NCI-H2029 (cell line): ENCODE measurements around the gene TAPBPL.
"Not testable (repeated sequence)": the region's sequence is repeated elsewhere in the genome, so short reads cannot be mapped to it uniquely, and the experiment has no call there.

Experiments
- DNase-seq: peaks from one replicate; lab custom pipeline; 2025; lab: John Stamatoyannopoulos, UW

The TAPBPL gene

GRCh38 chr12:6490673-6491072, 38.8 kb downstream of the TAPBPL start:
- DNase-seq: not testable (repeated sequence)

GRCh38 chr12:6492838-6493496, 41.1 kb downstream of the TAPBPL start, which contains the start of gene MRPL51:
MRPL51 (minus strand) TSS chr12:6493262; CDS start chr12:6493136, 126 bp downstream.
- peak; percentile 95 for DNase-seq

DNA sequence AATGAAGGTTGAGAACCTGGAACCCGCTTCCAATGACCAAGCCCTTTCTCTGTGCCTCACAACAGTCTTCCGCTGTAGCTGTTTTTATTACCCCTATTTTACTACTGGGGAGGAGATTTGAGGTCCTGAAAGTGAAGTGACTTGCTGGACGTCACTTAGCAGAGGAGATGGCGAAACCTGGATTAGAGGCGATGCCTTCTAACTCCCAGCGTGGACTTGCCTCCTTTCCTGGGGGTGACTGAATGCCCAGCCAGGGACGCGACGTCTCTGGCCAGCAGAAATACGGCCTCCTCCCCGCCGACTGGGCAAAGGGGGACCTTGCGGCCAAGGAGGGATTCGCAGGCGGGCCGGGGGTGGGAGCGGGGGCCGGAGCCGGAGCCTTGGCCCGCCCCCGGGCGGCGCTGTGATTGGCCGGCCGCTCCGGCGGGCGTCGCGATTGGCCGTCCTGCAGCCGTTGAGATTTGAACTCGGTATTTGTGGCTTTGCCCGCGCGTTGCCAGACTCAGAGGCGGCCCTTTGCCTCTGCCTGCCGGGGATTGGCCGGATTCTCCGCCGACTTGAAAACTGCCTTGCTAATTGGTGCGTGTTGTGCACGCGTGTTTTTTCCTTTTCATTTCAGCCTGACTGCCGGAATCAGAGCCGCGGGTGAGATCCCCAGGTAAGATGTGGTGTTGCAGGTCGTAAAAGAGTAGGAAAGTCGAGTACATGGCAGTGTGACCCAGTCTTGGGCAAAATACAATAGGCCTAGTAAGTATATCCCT, 41.8 kb downstream of the TAPBPL start, which contains the start of gene NCAPD2:
Gene NCAPD2 (plus strand): TSS at position 606 of the 761 bp plus-strand sequence. CDS start 997 bp downstream, outside the sequence.
- DNase-seq: peak; percentile 93

DNA sequence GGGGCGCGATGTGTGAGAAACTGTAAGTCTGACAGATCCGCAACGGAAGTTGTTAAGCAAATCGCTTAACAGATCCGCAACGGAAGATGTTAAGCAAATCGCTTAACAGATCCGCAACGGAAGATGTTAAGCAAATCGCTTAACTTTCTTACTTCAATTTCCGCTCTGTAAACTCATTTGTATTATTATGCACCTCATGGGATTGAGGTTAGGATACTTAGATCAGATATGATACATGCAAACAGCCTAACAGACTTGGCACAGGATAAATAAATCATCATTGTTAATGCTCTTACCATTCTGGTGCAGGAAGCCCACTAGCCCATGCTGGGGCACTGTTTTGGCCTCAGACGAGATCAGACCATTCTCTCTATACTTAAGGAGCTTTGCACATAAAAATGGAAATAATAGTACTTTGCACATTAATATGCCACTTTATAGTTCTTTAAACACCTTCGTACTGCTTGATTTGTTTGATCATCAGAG, 42.5 kb downstream of the TAPBPL start:
- no peak for DNase-seq

DNA sequence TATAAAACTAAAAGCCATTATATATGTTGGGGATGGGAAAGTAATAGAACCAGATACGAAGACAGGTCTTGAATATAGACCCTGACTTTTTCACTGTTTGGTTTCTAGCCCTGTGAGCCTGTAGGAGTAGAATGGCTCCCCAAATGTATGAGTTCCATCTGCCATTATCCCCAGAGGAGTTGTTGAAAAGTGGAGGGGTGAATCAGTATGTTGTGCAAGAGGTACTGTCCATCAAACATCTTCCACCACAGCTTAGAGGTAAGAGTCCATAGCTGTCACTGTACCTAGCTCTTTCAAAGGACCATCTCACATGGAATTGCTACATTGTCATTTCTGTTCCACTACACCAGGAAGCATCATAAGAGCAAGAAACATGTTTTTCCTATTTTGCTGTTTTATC, 43.1 kb downstream of the TAPBPL start:
- DNase-seq: no peak

DNA sequence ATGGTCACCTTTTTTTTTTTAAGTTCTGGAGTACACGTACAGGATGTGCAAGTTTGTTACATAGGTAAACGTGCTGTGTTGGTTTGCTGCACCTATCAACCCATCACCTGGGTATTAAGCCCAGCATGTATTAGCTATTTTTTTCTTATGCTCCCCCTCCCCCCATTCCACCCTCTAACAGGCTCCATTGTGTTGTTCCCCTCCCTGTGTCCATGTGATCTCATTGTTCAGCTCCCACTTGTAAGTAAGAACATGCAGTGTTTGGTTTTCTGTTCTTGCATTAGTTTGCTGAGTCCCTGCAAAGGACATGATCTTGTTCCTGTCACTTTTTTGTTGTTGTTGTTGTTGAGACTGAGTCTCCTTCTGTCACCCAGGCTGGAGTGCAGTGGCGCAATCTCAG, 45.4 kb downstream of the TAPBPL start:
- not testable (repeated sequence) for DNase-seq

GRCh38 chr12:6500466-6500865, 48.6 kb downstream of the TAPBPL start:
- DNase-seq: no peak

DNA sequence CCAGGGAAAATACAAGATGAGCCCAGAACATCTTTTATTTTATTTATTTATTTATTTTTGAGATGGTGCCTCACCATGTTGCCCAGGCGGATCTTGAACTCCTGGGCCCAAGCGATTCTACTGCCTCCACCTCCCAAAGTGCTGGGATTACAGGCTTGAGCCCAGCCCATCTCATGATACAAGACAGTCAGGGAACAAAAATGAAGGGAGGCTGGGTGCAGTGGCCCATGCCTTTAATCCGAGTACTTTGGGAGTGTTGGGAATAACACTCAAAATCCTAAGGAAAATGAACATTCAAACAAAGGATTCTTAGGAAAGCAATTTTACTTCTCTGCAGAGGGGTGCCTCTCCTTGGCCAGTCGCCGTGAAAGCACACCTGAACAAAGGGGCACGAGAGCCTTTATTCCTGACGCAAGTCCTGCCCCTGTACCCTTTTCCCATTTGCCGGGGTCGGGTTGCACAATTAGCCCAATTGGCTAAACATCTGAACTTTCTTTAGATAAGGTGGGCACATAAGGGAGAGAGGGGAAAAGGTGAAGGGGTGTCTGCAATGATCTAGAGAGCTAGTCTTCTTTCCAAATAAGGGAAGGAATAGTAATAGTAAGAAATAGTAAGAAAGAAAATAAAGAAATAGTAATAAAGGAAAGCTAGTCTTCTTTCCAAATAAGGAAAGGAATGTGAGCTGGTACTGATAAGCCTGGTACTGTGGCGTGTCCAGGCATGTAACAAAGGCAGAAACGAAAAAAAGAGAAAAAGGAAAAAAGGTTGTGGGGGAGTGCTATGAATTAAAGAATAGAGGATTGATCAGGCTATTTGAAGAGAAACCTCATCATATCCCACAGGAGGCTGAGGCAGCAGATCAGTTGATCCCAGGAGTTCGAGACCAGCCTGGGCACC, 55.5 kb downstream of the TAPBPL start:
- no peak for DNase-seq

DNA sequence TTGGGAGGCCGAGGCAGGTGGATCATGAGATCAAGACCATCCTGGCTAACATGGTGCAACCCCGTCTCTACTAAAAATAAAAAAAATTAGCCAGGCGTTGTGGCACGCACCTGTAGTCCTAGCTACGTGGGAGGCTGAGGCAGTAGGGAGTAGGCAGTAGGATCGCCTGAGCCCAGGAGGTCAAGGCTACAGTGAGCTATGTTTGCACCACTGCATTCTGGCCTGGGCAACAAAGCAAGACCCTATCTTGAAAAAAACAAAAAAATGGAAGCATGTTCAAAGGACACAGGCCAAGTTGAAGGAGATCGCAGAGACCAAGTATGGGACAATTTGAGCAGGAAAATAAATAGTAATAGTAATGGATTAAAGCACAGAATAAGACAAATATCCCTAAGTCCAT, 56.2 kb downstream of the TAPBPL start:
- no peak for DNase-seq
